Vagina (tissue), 2 donors: ENCODE measurements around the gene LENG1. TPM values are rescaled to one million over a fixed set of nuclear protein-coding genes. Genes with fewer than 3 reads are reported as not detected.

ENCODE experiments used
- DNase-seq, 2 donors: peaks; one replicate each; pipeline ENCODE4 v3.0.0-alpha.2; 2017; ENCODE audit errors: extremely low spot score in 2 of 2
- H3K27ac ChIP-seq: fragments of 200-600 bp; sonication (generic); one replicate; pipeline ENCODE4 v1.5.1; 2019
- H3K27me3 ChIP-seq: fragments of 200-600 bp; sonication (generic); one replicate; pipeline ENCODE4 v1.5.1; 2019
- H3K36me3 ChIP-seq, 2 donors: fragments of 200-600 bp; sonication (generic); one replicate each; pipeline ENCODE4 v1.5.1; 2017 to 2019
- H3K4me1 ChIP-seq: fragments of 200-600 bp; sonication (generic); one replicate; pipeline ENCODE4 v1.5.1; 2019
- H3K4me3 ChIP-seq, 2 donors: fragments of 200-600 bp; sonication (generic); 1 replicate in 1 of 2; 2 replicates in 1 of 2; pipeline ENCODE4 v1.5.1; 2016 to 2019
- H3K9me3 ChIP-seq: fragments of 200-600 bp; sonication (generic); one replicate; pipeline ENCODE4 v1.5.1; 2019
- POLR2A ChIP-seq, 2 donors: fragments of 450-650 bp; IDR thresholded peaks; one replicate each; pipeline ENCODE4 v1.6.1; 2017; ENCODE audit warnings: antibody characterized with exemption in 2 of 2, mild to moderate bottlenecking in 2 of 2, moderate library complexity in 2 of 2
- POLR2AphosphoS5 ChIP-seq, 2 donors: sonication (generic); formaldehyde crosslinking; IDR thresholded peaks; one replicate each; pipeline ENCODE4 v1.9.0; 2017; ENCODE audit warnings: antibody characterized with exemption in 2 of 2, mild to moderate bottlenecking in 2 of 2, low read depth in 1 of 2; ENCODE audit not compliant: insufficient read depth in 1 of 2
- intact Hi-C: fragments of 100-400 bp; cut with DNase I; formaldehyde crosslinking; loops from one replicate; pipeline ENCODE4 v1.15.1; 2023
- total RNA-seq: library from RNA; depleted of rRNA; stranded (reverse); fragments of >200 nt; gene quantifications from one replicate; pipeline ENCODE4 v1.2.3, GENCODE V29; 2016
- TF ChIP-seq, protein P1 (sequence below), 3 experiments: fragments of 450-650 bp in 2 of 3; fragments of 200-600 bp in 1 of 3; sonication (generic) in 1 of 3; IDR thresholded peaks; one replicate each; pipeline ENCODE4 v1.5.1; 2017 to 2019; ENCODE audit warnings: antibody characterized with exemption in 3 of 3, mild to moderate bottlenecking in 2 of 3, moderate library complexity in 2 of 3

Gene LENG1
- total RNA-seq, 1 donor from 2014 or later = 5.4 TPM

- intact Hi-C loops = no loop called here
- Histone ChIP-seq H3K9me3 (no peaks in the 10 kb centered on the region), H3K36me3 (peaks cover 0 to 6% of the 10 kb centered on the region in 2 donors), H3K4me3 (peak within 1 kb of the TSS; percentile 78 to 88), H3K4me1 (peaks cover 50% of the 10 kb centered on the region), H3K27ac (peak within 1 kb of the TSS; percentile 89), H3K27me3 (no peaks in the 10 kb centered on the region)
- no peak for DNase-seq
- TF ChIP-seq, protein P1, sequence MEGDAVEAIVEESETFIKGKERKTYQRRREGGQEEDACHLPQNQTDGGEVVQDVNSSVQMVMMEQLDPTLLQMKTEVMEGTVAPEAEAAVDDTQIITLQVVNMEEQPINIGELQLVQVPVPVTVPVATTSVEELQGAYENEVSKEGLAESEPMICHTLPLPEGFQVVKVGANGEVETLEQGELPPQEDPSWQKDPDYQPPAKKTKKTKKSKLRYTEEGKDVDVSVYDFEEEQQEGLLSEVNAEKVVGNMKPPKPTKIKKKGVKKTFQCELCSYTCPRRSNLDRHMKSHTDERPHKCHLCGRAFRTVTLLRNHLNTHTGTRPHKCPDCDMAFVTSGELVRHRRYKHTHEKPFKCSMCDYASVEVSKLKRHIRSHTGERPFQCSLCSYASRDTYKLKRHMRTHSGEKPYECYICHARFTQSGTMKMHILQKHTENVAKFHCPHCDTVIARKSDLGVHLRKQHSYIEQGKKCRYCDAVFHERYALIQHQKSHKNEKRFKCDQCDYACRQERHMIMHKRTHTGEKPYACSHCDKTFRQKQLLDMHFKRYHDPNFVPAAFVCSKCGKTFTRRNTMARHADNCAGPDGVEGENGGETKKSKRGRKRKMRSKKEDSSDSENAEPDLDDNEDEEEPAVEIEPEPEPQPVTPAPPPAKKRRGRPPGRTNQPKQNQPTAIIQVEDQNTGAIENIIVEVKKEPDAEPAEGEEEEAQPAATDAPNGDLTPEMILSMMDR (IDR thresholded peaks at IDR 0.05) = no peak
- TF ChIP-seq POLR2A (IDR thresholded peaks at IDR 0.05) (peak; percentile 88 to 96), POLR2AphosphoS5 (IDR thresholded peaks at IDR 0.05; ENCODE audit: insufficient read depth in 1 of 2, low read depth in 1 of 2) (peak in 1 of 2 donors; percentile 94)
Observed at GRCh38 chr19:54137699-54138488, 21.6 kb downstream of the LENG1 start, which contains the start of gene CNOT3. TSS of gene CNOT3 (plus strand) at chr19:54137762. CDS start at chr19:54142979, 5,217 bp downstream.

DNA sequence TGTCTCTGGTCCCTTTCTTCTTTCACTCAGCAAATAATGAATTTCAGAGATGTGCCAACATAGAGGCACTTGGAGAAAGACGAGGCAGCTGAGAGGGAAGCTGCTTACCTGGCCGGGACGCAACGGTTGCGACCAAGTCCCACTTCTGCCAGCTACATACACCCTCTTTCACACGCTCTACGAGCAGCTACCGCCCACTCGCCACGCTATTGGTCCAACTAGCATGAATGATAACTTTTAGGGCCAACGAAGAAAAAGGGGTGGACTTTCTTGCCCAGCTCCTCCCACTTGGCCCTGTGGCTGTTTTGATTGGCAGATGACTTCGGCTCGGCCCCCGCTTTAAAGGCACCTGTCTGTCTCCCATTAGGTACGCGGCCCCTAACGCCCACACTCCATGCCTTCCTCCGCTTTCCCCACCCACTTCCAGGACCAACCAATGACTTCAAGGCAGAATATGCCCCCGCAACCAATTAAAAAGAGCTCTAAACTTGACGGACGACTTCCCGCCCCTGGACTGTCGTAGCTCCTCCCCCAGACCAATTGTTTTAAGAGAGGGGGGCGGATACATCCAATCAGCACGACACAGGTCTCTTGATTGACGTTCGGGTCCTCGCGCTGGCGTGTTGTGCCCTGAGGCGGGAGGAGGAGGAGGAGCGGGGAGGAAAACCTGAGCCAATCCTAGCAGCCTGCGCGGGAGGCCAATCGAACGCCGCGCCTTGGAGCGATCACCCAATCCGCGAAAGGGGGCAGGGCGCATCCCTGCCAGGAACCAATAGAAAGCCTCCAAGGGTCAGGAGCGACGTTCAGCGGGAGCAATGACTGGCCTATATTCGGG lies 22.4 kb downstream of the LENG1 start:
- H3K4me1 ChIP-seq = peaks cover 50% of the 10 kb centered on the region

DNA sequence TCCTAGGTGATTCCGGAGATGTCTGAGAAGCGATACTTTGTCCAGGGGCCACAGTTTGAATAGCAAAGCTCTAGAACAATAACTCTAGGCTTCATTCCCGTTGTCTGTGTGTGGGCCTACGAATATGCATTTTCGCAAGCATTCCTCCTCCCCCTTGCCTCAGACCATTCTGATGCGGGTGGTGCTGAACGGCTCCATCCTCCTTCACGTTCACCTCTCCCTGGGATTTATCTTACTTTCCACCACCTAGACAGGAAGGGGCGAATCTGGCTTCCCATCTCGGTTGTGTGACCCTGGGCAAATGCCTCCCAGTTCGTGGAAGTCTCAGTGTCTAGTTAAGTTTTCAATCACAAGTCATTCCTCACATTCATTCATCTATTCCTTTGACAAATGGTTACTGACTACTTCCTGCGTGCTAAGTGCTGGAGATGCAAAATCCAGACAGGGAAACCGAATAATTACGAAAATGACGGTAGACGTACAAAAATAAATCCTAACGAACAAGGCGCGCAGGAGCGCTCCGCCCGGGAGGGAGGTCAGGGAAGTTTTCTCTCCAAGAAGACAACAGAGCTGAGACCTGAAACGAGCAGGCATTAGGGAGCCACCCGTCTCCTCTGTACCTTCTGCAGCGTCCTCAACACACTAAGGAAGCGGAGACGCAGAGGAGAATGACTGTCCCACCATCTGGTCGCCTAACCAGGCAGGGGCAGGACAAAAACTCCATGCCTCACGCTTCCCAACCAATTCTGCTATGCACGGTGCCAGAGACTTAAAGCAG lies 23.2 kb downstream of the LENG1 start:
- intact Hi-C loops = no loop called here
- Histone ChIP-seq H3K27ac (peak overlapping the region; percentile 29), H3K27me3 (no peaks in the 10 kb centered on the region), H3K4me1 (peaks cover 45% of the 10 kb centered on the region), H3K36me3 (no peaks in the 10 kb centered on the region), H3K4me3 (peak overlapping the region; percentile 47), H3K9me3 (no peaks in the 10 kb centered on the region)
- DNase-seq = peak in 1 of 2 donors; percentile 91
- TF ChIP-seq, protein P1 (IDR thresholded peaks at IDR 0.05) = no peak
- no peak for TF ChIP-seq POLR2AphosphoS5 (IDR thresholded peaks at IDR 0.05; ENCODE audit: insufficient read depth in 1 of 2, low read depth in 1 of 2)
- TF ChIP-seq POLR2A (IDR thresholded peaks at IDR 0.05) = no peak

More for the DNA sequence above, 22.4 kb downstream of the LENG1 start:
- intact Hi-C loops = no loop called here
- peak overlapping the region; percentile 89 for H3K27ac ChIP-seq
- H3K9me3 ChIP-seq = no peaks in the 10 kb centered on the region
- H3K27me3 ChIP-seq = no peaks in the 10 kb centered on the region
- TF ChIP-seq, protein P1 (IDR thresholded peaks at IDR 0.05) = no peak
- no peak for TF ChIP-seq POLR2A (IDR thresholded peaks at IDR 0.05)
- TF ChIP-seq POLR2AphosphoS5 (IDR thresholded peaks at IDR 0.05; ENCODE audit: insufficient read depth in 1 of 2, low read depth in 1 of 2) = peak in 1 of 2 donors; percentile 87
- DNase-seq = peak; percentile 100
- H3K36me3 ChIP-seq = no peaks in the 10 kb centered on the region
- peak overlapping the region; percentile 78 to 88 for H3K4me3 ChIP-seq

- Histone ChIP-seq H3K4me3 (no peak overlapping the region), H3K27ac (no peak overlapping the region), H3K36me3 (peaks cover 0 to 9% of the 10 kb centered on the region in 2 donors), H3K4me1 (peaks cover 23% of the 10 kb centered on the region), H3K9me3 (no peaks in the 10 kb centered on the region), H3K27me3 (no peaks in the 10 kb centered on the region)
- no peak for TF ChIP-seq POLR2A (IDR thresholded peaks at IDR 0.05)
- TF ChIP-seq, protein P1 (IDR thresholded peaks at IDR 0.05) = no peak
- no peak for TF ChIP-seq POLR2AphosphoS5 (IDR thresholded peaks at IDR 0.05; ENCODE audit: insufficient read depth in 1 of 2, low read depth in 1 of 2)
- intact Hi-C loops = no loop called here
- no peak for DNase-seq
Observed at GRCh38 chr19:54133957-54134590, 25.4 kb downstream of the LENG1 start.
